ENCODE data around the gene ZBTB49. TPM values are rescaled to one million over a fixed set of nuclear protein-coding genes. Genes with fewer than 3 reads are reported as not detected.

The ZBTB49 gene
- total RNA-seq, 1 experiment from 2014 or later = 7.2 TPM

GRCh38 chr4:4334798-4335520, 44.9 kb downstream of the ZBTB49 start:
- H3K9me3 ChIP-seq = no peaks in the 10 kb centered on the region
- peaks cover 4% of the 10 kb centered on the region for H3K27me3 Mint-ChIP-seq (ENCODE audit: insufficient read depth, unreplicated experiment)
- DNase-seq = peak; percentile 75 to 82
- no peaks in the 10 kb centered on the region for H3K36me3 Mint-ChIP-seq (ENCODE audit: insufficient read depth, unreplicated experiment)
- ChIA-PET POLR2A (no interaction called here), CTCF (no interaction called here)
- no TSS peak for BruUV-seq (replicated peaks)
- H3K27ac Mint-ChIP-seq (ENCODE audit: unreplicated experiment) = no peak overlapping the region
- H3K9me3 Mint-ChIP-seq (ENCODE audit: unreplicated experiment) = no peaks in the 10 kb centered on the region
- peak overlapping the region; percentile 59 for H3K4me3 Mint-ChIP-seq (ENCODE audit: unreplicated experiment)
- intact Hi-C loops (cut with micrococcal nuclease; ENCODE audit: unreplicated experiment) = loop anchor here (1.0 kb wide), 3 partner anchors 76 to 87 kb away; partner anchors contain the start of gene TMEM128
- no peaks in the 10 kb centered on the region for H3K36me3 ChIP-seq (ENCODE audit: control insufficient read depth, insufficient read depth, low read length)
- no peaks in the 10 kb centered on the region for H3K4me1 ChIP-seq
- 0 out of 2 replicates have a peak overlapping the region, but pooled peaks have one; percentile 6 for H3K4me3 ChIP-seq (ENCODE audit: low read depth, low read length)
- H3K27me3 ChIP-seq (replicated peaks; ENCODE audit: control insufficient read depth, insufficient read depth, low read length) = no peaks in the 10 kb centered on the region
- TF ChIP-seq, protein P1, sequence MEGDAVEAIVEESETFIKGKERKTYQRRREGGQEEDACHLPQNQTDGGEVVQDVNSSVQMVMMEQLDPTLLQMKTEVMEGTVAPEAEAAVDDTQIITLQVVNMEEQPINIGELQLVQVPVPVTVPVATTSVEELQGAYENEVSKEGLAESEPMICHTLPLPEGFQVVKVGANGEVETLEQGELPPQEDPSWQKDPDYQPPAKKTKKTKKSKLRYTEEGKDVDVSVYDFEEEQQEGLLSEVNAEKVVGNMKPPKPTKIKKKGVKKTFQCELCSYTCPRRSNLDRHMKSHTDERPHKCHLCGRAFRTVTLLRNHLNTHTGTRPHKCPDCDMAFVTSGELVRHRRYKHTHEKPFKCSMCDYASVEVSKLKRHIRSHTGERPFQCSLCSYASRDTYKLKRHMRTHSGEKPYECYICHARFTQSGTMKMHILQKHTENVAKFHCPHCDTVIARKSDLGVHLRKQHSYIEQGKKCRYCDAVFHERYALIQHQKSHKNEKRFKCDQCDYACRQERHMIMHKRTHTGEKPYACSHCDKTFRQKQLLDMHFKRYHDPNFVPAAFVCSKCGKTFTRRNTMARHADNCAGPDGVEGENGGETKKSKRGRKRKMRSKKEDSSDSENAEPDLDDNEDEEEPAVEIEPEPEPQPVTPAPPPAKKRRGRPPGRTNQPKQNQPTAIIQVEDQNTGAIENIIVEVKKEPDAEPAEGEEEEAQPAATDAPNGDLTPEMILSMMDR (IDR thresholded peaks at IDR 0.05; ENCODE audit: insufficient read depth in 1 of 2, low read depth in 1 of 2, low read length in 1 of 2, severe bottlenecking in 1 of 2, unreplicated experiment in 1 of 2) = peak; percentile 84 to 87
- no peaks in the 10 kb centered on the region for H3K4me1 Mint-ChIP-seq (ENCODE audit: low read depth, unreplicated experiment)

DNA sequence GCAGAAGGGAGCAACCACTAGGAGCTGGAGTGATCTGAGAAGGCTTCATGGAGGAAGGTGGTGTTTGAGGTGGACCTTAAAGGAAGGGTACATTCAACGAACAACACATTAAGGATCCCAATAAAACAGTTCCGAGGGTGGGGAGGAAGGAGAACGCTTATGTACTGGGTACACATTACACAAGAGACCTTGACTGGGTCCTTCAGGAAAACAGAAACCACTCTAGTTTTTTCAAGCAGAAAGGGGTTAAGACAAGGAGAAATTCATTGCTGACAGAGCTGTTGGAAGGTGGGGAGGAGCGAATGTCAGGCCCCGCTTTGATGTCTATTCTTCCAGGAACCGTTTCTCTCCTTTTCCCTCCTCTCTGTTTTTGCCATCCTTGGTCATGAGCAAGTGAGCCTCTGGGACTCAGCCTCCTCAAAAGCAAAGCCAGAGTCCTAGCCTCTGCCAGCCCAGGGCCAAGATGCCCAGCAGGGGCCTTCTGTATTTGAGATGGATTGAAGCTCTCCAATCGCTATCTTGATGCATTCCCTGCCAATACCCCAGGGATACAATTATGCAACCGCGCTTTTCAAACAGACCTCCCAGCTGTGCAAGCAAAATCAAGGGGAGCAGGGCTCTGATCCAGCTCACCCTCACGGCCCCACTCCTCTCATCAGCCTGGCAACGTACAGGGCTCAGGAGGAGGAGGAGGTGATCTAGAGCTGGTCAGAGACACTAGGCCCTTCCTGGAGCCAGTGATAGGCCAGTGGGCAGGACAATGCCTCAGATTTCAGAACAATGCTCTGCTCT, 48.4 kb downstream of the ZBTB49 start:
- ChIA-PET POLR2A (no interaction called here), CTCF (interaction anchor here (1.4 to 1.7 kb wide), 2 partner anchors 14 to 87 kb away, joined by 3 to 5 read pairs; no protein-coding TSS in a partner anchor)
- intact Hi-C loops (cut with micrococcal nuclease; ENCODE audit: unreplicated experiment) = no loop called here
- Histone ChIP-seq H3K27me3 (replicated peaks; ENCODE audit: control insufficient read depth, insufficient read depth, low read length) (no peaks in the 10 kb centered on the region), H3K36me3 (ENCODE audit: control insufficient read depth, insufficient read depth, low read length) (no peaks in the 10 kb centered on the region), H3K4me1 (no peaks in the 10 kb centered on the region), H3K4me3 (ENCODE audit: low read depth, low read length) (no peak overlapping the region), H3K9me3 (no peaks in the 10 kb centered on the region)
- Mint-ChIP-seq H3K4me3 (ENCODE audit: unreplicated experiment) (no peak overlapping the region), H3K36me3 (ENCODE audit: insufficient read depth, unreplicated experiment) (no peaks in the 10 kb centered on the region), H3K27me3 (ENCODE audit: insufficient read depth, unreplicated experiment) (peaks cover 4% of the 10 kb centered on the region), H3K9me3 (ENCODE audit: unreplicated experiment) (no peaks in the 10 kb centered on the region), H3K27ac (ENCODE audit: unreplicated experiment) (no peak overlapping the region), H3K4me1 (ENCODE audit: low read depth, unreplicated experiment) (no peaks in the 10 kb centered on the region)
- TF ChIP-seq, protein P1 (IDR thresholded peaks at IDR 0.05; ENCODE audit: insufficient read depth in 1 of 2, low read depth in 1 of 2, low read length in 1 of 2, severe bottlenecking in 1 of 2, unreplicated experiment in 1 of 2) = no peak
- no peak for DNase-seq
- no TSS peak for BruUV-seq (replicated peaks)

DNA sequence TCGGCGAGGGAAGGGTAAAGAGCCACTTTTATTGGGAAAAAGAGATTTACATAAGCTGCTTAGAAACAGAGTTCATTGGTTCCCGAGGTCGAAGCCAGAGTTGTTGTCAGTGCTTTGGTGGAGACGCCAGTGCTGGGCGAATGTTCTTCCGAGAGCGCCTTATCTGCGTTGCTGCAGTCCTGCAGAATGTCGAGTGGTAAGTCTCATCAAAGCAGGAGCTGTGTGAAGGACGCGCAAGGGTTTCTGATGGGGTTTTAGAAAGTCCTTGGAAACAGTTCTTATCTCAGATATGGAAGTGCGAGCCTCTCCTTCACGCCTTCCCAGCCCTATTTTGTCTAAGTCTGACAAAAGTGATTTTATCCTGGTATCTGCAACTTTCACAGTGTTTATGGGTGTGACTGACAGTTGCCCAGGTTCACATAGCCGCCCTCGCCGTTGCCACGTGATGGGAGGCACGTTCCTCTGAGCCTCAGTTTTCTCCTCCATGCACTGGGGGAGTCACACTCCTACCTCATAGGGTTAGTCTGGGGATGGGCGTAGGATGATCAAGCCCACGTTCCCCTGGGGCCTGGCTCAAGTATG, 49.5 kb downstream of the ZBTB49 start:
- POLR2A ChIA-PET = no interaction called here
- Histone ChIP-seq H3K4me1 (no peaks in the 10 kb centered on the region), H3K4me3 (ENCODE audit: low read depth, low read length) (no peak overlapping the region), H3K9me3 (no peaks in the 10 kb centered on the region), H3K36me3 (ENCODE audit: control insufficient read depth, insufficient read depth, low read length) (no peaks in the 10 kb centered on the region), H3K27me3 (replicated peaks; ENCODE audit: control insufficient read depth, insufficient read depth, low read length) (no peaks in the 10 kb centered on the region)
- Mint-ChIP-seq H3K27ac (ENCODE audit: unreplicated experiment) (no peak overlapping the region), H3K27me3 (ENCODE audit: insufficient read depth, unreplicated experiment) (peaks cover 4% of the 10 kb centered on the region), H3K36me3 (ENCODE audit: insufficient read depth, unreplicated experiment) (no peaks in the 10 kb centered on the region), H3K9me3 (ENCODE audit: unreplicated experiment) (no peaks in the 10 kb centered on the region), H3K4me3 (ENCODE audit: unreplicated experiment) (no peak overlapping the region), H3K4me1 (ENCODE audit: low read depth, unreplicated experiment) (no peaks in the 10 kb centered on the region)
- TF ChIP-seq, protein P1 (IDR thresholded peaks at IDR 0.05; ENCODE audit: insufficient read depth in 1 of 2, low read depth in 1 of 2, low read length in 1 of 2, severe bottlenecking in 1 of 2, unreplicated experiment in 1 of 2) = no peak
- DNase-seq = no peak
- CTCF ChIA-PET = no interaction called here
- intact Hi-C loops (cut with micrococcal nuclease; ENCODE audit: unreplicated experiment) = no loop called here
- BruUV-seq (replicated peaks) = no TSS peak

All from Caco-2 (cell line).